ENCODE results near the gene BRD2.

Gene BRD2

DNA sequence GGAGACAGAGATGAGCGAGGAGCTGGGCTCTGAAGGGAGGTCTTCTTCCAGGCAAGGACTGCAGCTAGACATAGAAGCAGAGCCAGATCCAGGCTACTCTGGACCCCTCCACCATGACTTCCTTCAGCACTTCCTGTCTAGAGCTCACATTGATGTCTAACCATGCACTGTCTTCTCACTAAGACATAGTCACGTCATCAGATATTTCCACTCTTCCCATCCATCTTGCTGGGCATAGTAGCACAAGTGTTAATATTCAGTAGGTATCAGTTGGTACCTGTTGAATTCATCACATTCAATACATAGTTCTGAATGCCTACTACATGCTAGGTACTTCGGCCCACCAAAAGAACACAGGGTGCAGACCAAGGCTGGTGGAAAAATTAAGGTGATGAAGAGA lies 18.4 kb upstream of the BRD2 start:
- TF ChIP-seq, protein P1, sequence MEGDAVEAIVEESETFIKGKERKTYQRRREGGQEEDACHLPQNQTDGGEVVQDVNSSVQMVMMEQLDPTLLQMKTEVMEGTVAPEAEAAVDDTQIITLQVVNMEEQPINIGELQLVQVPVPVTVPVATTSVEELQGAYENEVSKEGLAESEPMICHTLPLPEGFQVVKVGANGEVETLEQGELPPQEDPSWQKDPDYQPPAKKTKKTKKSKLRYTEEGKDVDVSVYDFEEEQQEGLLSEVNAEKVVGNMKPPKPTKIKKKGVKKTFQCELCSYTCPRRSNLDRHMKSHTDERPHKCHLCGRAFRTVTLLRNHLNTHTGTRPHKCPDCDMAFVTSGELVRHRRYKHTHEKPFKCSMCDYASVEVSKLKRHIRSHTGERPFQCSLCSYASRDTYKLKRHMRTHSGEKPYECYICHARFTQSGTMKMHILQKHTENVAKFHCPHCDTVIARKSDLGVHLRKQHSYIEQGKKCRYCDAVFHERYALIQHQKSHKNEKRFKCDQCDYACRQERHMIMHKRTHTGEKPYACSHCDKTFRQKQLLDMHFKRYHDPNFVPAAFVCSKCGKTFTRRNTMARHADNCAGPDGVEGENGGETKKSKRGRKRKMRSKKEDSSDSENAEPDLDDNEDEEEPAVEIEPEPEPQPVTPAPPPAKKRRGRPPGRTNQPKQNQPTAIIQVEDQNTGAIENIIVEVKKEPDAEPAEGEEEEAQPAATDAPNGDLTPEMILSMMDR (conservative IDR thresholded peaks at IDR 0.05; ENCODE audit: low read length), result no peak
- H3K4me3 ChIP-seq (ENCODE audit: low read length), result no peak overlapping the region
- DNase-seq (ENCODE audit: low read depth), result no peak

DNA sequence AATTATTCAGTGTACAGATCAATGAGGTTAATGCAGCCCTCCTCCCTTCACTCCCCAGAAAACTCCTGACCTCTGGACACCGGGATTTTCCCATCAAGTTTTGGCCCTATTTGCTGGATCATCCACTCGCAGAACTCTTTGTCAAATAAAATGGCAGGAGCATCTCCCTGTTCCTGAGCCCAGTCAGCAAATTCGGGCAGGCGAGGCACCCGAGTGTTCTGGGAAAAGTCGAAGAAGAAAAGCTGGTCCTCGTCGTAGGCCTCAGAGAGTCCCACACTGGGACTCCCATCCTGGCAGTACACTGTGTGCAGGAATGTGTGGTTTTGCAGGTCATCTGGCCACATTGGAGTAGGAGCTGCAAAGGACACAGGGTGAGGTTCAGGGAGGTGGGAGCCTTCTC lies 17.9 kb upstream of the BRD2 start:
- no peak overlapping the region for H3K4me3 ChIP-seq (ENCODE audit: low read length)
- TF ChIP-seq, protein P1 (conservative IDR thresholded peaks at IDR 0.05; ENCODE audit: low read length), result no peak
- DNase-seq (ENCODE audit: low read depth), result no peak

DNA sequence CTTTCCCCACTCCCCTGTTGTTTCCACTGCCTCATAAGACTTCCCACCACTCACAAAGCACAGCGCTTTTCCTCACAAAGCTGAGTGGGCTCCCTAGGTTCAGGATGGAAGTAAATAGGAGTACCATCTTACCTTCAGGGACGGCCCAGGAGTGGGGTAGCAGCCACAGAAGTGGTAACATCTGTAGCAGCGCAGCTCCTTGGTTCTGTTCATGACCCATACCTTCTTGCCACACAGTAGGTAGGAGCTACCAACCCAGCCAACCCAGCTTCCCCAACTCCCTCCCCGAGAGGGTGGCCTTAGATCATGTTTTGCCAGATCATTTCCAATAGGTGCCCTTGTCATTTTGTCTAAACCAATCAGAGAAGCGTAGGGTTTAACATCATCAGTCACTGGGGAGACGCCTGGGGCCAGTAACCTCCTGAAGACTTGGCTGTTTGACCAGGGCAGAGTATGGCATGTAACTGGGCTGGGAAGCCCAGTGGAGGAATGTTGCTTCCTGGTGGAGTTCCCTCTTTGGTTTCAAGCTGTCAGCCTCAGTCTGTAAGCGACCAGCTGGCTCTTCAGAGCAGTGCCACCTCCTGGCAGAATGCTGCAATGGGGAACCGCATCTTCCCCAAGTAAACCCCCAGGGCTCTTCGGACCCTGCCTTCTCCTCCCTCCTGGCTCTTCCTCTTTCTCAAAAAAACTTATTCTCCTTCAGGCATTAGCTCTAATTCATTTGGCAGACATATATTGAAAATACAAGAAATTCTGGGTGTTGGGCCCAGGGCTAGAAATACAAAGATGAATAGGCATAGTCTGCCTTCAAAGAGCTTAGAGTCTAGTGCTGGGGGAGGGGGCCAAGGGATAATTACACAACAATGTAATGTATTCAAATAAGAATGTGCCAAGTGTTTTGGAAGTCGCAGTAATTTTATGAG lies 15.3 kb upstream of the BRD2 start, which contains the start of gene HLA-DMA:
HLA-DMA (minus strand) TSS at position 281 of the 923 bp plus-strand sequence; CDS start at position 220, 61 bp downstream.
- DNase-seq (ENCODE audit: low read depth), result peak; percentile 99
- TF ChIP-seq, protein P1 (conservative IDR thresholded peaks at IDR 0.05; ENCODE audit: low read length), result peak; percentile 95
- H3K4me3 ChIP-seq (ENCODE audit: low read length), result no peak within 1 kb of the TSS

DNA sequence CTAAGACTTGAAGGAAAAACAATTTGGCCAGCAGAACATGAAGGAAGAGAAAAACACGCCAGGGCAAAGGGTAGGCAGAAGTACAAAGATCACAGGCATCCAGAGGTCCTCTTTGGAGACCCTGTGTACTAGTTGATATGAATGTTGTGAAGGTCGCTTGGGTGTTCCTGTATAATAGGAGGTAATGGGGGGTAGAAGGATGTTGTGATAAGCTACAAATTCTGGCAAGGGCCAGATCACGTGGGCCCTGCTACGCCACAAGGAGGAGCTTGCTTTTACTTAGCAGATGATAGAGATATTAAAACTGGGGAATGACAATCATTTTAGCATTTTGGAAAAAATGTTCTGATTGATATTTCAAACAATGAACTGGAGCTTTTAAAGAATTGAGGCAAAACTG lies 14.6 kb upstream of the BRD2 start:
- H3K4me3 ChIP-seq (ENCODE audit: low read length), result no peak overlapping the region
- no peak for DNase-seq (ENCODE audit: low read depth)
- TF ChIP-seq, protein P1 (conservative IDR thresholded peaks at IDR 0.05; ENCODE audit: low read length), result no peak

DNA sequence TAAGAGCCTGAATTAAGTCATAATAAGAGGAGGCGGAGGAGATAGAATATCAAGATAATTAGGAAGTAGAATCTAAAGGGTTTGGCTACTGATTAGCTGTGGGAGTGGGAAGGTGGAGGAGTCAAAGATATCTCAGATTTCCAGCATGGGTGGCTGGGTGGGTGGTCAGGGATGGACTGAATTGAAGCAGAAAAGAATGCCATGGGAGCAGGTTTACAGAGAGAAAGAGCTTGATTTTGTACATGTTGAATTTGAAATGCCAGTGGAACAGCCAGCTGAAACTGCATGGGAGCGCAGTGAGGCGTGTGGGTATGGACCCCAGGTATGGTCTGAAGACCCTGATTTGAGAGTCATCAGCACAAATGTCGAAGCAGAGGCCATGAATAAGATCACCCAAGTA lies 14.1 kb upstream of the BRD2 start:
- H3K4me3 ChIP-seq (ENCODE audit: low read length), result no peak overlapping the region
- TF ChIP-seq, protein P1 (conservative IDR thresholded peaks at IDR 0.05; ENCODE audit: low read length), result no peak
- no peak for DNase-seq (ENCODE audit: low read depth)

DNA sequence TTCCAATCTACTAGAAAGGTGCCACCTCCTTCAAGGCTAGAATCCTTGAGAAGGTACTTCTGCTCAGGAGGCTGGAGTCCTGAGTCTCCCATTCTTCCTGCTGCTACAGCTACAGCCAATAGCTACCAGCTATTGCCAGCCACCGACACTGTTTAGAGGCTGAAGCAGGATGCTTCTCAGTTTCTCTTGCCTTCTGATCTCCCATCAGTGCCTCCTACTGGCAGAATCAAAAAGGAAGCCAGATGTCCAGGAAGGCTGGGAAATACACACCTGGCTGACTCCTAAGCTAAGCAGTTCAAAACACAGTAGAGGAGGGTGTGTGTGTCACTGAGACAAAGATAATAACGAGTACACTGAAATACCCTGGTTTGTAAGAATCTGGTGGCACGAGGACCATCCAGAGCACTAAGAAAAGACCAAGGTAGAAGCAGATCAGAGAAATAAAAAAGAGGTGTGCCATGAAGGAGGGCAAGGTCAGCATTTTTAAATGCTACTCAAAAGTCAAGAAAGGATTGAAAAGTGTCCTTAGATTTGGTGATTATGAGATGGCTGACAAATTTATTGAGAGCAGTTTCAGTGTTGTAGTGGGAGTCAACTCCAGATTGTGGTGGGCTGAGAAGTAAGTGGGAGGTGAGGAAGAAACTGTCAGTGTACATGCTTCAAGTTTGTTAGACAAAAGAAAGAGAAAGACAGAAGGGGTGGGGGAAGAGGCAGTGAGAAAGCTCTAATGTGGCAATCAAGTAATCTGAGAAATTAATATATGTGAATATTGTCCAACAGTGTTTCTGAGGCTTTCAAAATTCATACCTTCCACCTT lies 13.2 kb upstream of the BRD2 start:
- DNase-seq (ENCODE audit: low read depth), result no peak

More for the DNA sequence above, 13.2 kb upstream of the BRD2 start:
- TF ChIP-seq, protein P1 (conservative IDR thresholded peaks at IDR 0.05; ENCODE audit: low read length), result peak; percentile 34
- H3K4me3 ChIP-seq (ENCODE audit: low read length), result no peak overlapping the region
